GM19467 (cell line): Measurements from ENCODE around the gene CPNE1.
A peak's percentile ranks its signal among the peaks of the same experiment; 100 is the strongest.
"Not testable (repeated sequence)": the region's sequence is repeated elsewhere in the genome, so short reads cannot be mapped to it uniquely, and the experiment has no call there.

Experiments
- ATAC-seq: cut with Tn5 transposase; IDR thresholded peaks from one replicate; pipeline ENCODE4 v1.9.1; 2021; ENCODE audit warnings: mild to moderate bottlenecking, moderate library complexity; ENCODE audit not compliant: unreplicated experiment

Gene CPNE1

DNA sequence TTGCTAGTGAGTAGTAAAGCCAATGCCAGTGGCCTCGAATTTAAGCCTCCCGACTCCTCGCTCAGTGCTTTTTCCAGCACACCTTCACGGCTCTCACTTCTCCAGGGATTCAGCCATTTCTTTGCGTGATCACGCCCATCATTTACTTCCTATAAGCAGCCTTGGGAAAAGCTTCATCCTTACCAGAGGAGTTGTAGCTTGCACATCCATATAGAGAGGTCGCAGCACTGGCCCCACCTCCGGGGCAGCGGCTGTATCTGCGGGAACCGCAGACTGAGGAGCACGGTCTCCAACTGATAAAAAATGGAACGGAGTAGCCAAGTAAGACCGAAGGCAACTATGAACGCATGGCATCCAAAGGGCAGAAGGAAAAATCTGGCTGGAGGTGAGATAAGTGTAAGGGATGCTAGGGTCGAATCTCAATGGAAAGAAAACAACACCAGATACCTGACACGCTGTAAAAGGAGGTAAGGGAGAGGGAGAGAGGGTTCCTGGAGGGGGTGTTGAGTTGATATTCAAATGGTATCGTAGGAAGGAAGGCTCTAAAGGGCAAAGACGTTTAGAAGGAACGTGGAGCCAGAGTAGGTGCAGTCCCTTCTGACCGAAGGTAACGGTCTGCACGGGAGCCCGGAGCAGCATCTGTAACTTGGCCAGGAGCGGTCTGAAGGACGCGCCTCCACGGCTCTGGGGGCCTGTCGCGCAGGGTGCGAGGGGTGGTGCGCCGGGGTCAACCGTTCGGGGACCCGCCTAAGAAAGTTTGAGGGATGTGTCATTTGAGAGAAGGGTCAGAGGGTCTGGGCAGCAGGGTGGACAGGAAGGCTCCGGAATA lies 33.8 kb upstream of the CPNE1 start:
- ATAC-seq, result peak; percentile 4

DNA sequence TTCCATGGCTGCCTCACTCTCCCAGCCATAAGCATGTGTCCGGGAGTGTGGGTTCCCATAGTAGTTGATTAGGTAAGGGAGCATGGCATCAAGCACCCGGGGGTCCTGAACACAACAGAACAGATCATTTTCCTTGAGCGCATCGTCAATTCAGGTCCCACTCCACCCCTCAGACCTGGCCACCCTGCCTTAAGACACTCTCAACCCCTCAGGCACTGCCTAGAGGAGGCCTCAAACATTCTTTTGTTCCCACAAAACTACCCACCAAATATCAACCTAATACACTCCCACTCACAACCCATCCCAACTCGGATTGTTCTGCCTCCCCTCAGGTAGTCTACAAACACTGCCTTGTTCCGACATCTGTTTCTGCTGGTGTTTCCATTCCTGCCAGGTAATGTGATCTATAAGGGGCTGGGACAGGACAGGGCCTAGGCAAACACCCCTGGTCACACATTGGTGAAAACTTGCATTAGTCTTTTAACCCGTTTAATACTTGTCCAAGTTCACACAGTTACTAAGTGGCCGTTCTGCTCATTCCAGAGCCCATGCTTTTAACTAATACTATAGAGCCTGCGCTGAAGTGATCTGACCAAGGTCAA lies 33.1 kb upstream of the CPNE1 start:
- ATAC-seq, result no peak

DNA sequence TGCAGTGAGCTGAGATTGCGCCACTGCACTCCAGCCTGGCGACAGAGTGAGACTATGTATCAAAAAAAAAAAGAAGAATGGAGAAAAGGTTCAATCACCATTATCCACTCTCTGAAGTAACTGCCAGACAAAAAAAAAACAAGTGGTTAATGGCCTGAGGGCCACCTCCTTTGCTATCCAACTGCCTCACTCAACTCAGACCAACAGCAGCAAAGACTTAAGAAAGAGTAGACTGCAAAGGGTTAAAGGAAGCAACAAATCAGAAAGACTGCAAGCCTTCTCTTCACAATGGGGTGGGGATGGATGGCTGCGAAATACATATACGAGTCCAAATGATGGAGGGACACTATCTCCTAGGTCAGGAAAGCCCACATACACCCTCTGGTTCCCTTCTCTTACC lies 31.3 kb upstream of the CPNE1 start:
- no peak for ATAC-seq

GRCh38 chr20:35695245-35695749 lies 30.6 kb upstream of the CPNE1 start:
- ATAC-seq, result no peak

- ATAC-seq, result no peak
Observed at GRCh38 chr20:35690265-35690664, 25.6 kb upstream of the CPNE1 start.

- not testable (repeated sequence) for ATAC-seq
Observed at GRCh38 chr20:35686872-35687271, 22.2 kb upstream of the CPNE1 start.

- ATAC-seq, result not testable (repeated sequence)
Observed at GRCh38 chr20:35685368-35685767, 20.7 kb upstream of the CPNE1 start.

GRCh38 chr20:35681960-35682359 lies 17.3 kb upstream of the CPNE1 start:
- no peak for ATAC-seq

GRCh38 chr20:35680452-35681183 lies 15.9 kb upstream of the CPNE1 start:
- ATAC-seq, result no peak

DNA sequence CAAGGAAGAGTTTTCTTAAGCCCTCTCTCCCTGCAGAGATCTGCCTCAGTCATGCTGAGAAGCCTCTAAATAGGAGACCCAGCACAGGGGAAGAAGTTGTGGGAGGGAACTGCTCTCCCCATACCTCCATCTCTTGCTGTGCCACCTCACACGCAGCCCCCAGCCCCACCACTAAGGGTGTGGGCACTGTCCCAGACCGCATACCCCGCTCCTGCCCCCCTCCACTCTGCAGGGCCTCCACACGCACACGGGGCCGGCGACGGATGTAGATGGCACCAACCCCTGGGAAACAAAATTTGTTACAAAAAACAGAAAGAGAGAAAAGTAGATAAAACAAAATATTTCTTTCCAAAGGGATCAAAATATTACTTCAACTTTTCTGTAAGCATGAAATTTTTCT lies 10.2 kb upstream of the CPNE1 start:
- no peak for ATAC-seq

GRCh38 chr20:35673884-35674283 lies 9.2 kb upstream of the CPNE1 start:
- no peak for ATAC-seq

- ATAC-seq, result no peak
Observed at GRCh38 chr20:35669681-35670080, 5.0 kb upstream of the CPNE1 start.

DNA sequence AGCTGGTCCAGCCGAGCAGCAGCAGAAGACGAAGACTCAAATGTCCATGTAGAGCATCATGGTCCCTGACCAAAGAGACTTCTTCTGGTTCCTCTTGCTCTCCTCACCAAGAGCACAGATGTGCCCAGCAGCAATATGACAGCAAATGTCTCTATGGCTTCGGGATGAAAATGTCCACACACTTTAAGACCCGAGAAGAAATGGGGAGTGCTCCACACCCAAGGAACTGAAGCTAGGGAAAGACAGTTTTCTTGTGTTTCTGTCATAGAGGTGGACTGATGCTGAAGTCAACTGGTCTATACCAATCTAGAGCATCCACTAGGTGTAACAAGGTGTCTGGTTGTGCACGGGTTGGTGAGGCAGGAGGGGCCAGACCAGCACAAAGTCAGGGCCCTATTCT lies 4.5 kb upstream of the CPNE1 start:
- no peak for ATAC-seq

- no peak for ATAC-seq
Observed at GRCh38 chr20:35665949-35666288, 1.2 kb upstream of the CPNE1 start.

DNA sequence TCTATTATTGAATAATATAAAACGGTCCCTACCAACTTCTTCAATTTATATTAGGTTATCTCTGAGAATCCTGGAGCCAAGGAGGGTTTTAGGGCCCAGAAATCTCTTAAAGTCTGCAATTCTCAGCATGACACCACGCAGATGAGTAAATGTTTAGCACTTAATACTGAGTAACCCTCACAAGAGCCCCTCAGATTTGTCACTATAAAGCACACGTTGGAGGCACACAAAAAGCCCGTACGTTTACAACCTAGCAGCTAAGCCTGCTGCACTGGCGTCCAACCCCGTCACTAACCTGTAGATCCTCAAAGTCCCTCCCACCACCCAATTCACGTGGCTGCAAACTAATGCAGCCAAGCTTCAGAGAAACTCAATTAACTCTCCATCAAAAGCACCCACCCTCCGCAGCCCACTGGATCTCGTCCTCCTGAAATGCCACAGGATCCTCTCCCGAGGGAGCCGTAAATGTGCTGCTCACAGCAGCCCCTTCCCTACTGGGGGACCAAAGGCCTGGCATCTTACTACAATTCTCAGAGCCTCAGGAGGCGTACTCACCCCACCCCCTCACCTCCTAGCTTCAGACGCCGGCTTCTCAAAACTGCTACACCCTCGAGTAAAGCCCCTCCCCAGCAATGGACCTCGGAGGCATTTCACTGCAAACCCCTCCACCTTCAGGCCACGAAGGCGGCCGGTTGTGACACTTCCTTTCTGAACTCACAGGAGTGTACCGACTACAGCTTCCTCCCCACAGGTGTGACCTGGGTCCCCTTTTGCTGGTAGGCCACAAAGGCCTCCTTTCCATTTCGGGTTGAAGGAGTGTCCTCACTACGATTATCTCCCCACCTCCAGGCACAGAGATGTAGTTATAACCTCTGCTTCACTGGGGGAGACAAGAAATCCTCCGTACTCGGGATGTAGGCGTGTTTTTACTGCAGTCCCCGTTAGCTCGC lies 909 bp downstream of the CPNE1 start:
- peak; percentile 46 for ATAC-seq

DNA sequence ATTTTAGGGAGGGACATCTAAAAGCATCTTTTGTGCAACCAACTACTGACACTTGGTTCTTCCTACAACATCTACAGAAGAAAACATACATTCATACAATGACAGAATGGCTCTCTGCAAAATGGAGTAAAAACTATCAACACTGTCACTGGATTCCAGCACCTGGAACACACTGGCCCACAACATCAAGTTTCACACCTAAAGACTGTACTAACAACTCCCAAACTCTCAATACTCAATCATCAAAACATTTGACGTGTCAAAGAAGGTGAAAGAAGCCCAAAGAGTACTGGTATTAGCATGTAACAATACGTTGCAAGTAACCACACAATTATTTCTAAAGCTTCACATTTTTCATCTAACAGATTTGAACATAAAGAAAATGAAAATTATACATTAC lies 2.1 kb downstream of the CPNE1 start:
- no peak for ATAC-seq

DNA sequence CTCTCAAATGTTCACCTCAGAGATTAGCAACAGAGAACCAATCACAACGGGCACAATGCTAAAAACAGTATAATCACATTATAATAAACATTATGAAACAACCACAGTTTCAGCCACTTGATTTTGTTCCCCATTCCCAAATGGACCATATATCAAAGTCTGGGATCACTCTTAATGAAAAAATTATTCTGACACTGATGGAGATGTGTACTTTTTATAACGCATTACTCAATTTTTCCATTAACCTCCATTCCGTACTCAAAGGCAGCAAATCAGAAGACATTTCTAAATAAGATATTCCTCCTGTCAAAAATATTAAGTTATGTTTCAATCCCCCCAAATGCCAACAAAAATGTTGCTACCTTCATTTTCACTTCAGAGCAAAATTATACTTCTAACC lies 2.8 kb downstream of the CPNE1 start:
- no peak for ATAC-seq

- ATAC-seq, result no peak
Observed at GRCh38 chr20:35661053-35661452, 3.6 kb downstream of the CPNE1 start.

DNA sequence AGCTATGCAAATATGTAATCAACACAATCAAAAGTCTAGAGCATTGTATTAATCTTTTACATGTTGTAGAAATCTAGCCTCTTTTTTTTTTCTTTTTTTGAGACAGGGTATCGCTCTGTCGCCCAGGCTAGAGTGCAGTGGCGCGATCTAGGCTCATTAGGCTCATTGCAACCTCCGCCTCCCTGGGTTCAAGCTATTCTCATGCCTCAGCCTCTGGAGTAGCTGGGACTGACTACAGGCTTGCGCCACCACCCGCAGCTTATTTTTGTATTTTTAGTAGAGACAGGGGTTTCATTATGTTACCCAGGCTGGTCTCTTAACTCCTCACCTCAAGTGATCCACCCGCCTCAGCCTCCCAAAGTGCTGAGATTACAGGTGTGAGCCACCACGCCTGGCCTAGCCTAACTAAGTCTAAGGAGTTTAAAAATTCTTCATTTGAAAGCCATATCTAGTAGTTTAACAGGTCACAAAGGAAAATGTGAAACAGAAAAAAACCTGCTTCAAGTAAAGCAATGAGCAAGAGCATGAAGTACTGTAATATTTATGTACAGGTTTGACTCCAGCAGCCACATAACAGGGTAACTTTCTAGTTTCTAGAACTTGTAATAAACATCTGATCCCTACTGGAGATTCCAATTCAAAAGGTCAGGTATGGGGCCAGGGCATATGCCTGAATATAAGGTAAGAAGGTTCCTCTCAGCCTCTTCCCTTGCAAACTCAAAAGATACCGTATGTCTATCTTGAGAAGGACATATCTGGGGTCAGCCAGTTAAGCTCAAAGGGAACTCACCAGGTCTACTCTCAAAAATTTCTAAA lies 4.4 kb downstream of the CPNE1 start:
- ATAC-seq, result no peak

DNA sequence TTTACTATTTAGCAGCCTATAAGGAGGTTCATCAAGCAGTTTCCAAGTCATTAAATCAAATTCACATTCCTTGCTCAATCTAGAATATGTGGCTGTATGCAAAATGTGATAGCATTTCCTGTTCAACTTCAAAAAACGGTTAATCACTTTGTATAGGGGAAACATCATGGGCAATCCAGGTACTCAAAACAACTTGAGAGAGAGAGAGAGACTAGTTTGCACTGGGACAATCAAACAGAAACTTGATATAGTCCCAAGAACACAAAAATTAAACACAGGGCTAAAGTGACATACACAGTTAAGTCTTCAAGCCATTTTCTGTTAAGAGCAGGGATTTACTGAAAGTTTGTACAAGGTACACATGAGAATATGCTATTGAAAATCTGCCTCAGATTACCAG lies 7.4 kb downstream of the CPNE1 start:
- ATAC-seq, result no peak
